ENCODE results near the gene CCDC6. TPM values are rescaled to one million over a fixed set of nuclear protein-coding genes. Genes with fewer than 3 reads are reported as not detected.

Gene CCDC6
- total and polyA plus RNA-seq, 2 of the 8 experiments (the other 6 are each of a cell fraction or from before 2014, with no cell fraction given) = 42.2 to 74.4 TPM

DNA sequence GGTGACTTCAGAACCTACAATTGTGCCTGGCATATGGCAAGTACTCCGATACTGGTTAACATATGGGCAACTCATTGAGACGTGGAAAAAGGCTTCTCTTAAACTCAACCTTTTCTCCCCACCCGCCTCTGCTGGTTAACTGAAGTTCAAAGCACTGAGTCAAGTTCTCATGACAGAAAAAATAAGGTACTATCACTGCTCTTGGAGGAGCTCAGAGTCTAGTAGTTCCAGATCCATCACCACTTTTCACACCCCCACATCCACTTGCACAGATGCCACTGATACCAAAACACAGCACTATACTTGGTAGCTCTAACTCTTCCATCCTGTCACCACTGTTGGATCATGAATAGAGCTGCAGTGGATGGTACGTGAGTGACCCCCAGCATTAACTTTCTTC lies 36.2 kb downstream of the CCDC6 start:
- Histone ChIP-seq H3K23me2 (ENCODE audit: low read depth, low read length) (no peaks in the 10 kb centered on the region; the same call in 1 of the 2 replicates), H3K27me3 (replicated peaks in 1 of 4; ENCODE audit: control insufficient read depth in 3 of 4, extremely low read depth in 1 of 4, insufficient read depth in 3 of 4, low read length in 3 of 4) (no peaks in the 10 kb centered on the region), H4K91ac (replicated peaks; ENCODE audit: insufficient read length, low read length) (no peak overlapping the region), H4K5ac (ENCODE audit: insufficient read length, low read depth, low read length) (no peak overlapping the region), H2BK5ac (ENCODE audit: low read depth, low read length) (no peak overlapping the region), H3K79me2 (ENCODE audit: control insufficient read depth in 1 of 2, insufficient read depth in 2 of 2, low read length in 2 of 2) (peaks cover 46 to 100% of the 10 kb centered on the region in 2 experiments; a peak in 3 of 4 replicates), H3K9ac (replicated peaks in 1 of 4; ENCODE audit: extremely low read depth in 1 of 4, low read depth in 3 of 4, low read length in 3 of 4) (no peak overlapping the region), H3K4me1 (replicated peaks in 1 of 4; ENCODE audit: control insufficient read depth in 3 of 4, insufficient read depth in 4 of 4, low read length in 3 of 4) (peaks cover 0 to 31% (median 18%) of the 10 kb centered on the region in 4 experiments; a peak in 4 of 7 replicates), H3K4me2 (ENCODE audit: insufficient read depth in 1 of 2, low read depth in 2 of 2, low read length in 2 of 2) (no peak overlapping the region), H3K18ac (ENCODE audit: extremely low read depth, low read length) (no peak overlapping the region), H2BK12ac (ENCODE audit: low read depth, low read length) (no peak overlapping the region), H4K20me1 (replicated peaks in 1 of 2; ENCODE audit: control insufficient read depth in 1 of 2, insufficient read depth in 2 of 2, low read length in 2 of 2) (peaks cover 18 to 36% of the 10 kb centered on the region in 2 experiments), H2AFZ (ENCODE audit: low read length) (no peak overlapping the region), H2BK120ac (replicated peaks; ENCODE audit: low read depth, low read length) (no peak overlapping the region), H3K36me3 (ENCODE audit: control insufficient read depth in 2 of 4, insufficient read depth in 4 of 4, low read length in 3 of 4) (no peaks in the 10 kb centered on the region), H3K56ac (replicated peaks; ENCODE audit: insufficient read length, low read depth, low read length) (no peak overlapping the region), H3K27ac (ENCODE audit: low read depth, low read length) (no peak overlapping the region), H3K14ac (ENCODE audit: insufficient read length) (no peak overlapping the region), H2BK15ac (ENCODE audit: low read length) (no peak overlapping the region), H2AK5ac (ENCODE audit: low read depth, low read length) (no peak overlapping the region), H2BK20ac (ENCODE audit: low read length) (no peak overlapping the region), H3K23ac (ENCODE audit: insufficient read length) (no peak overlapping the region), H3K9me3 (ENCODE audit: insufficient read depth in 2 of 2, low read depth in 1 of 2, low read length in 1 of 2) (no peaks in the 10 kb centered on the region), H3K79me1 (ENCODE audit: low read depth, low read length) (peaks cover 6% of the 10 kb centered on the region), H4K8ac (ENCODE audit: extremely low read depth, insufficient read depth, low read length) (no peak overlapping the region), H3K4me3 (ENCODE audit: extremely low read depth in 1 of 4, insufficient read depth in 2 of 4, low read depth in 3 of 4, low read length in 4 of 4) (no peak overlapping the region), H3K4ac (replicated peaks; ENCODE audit: insufficient read length, low read depth, low read length) (no peak overlapping the region)
- no peak for FAIRE-seq
- ChIA-PET CTCF (ENCODE audit: partially characterized antibody) (interaction anchor here (0.6 to 2.0 kb wide), 7 partner anchors 24 to 117 kb away, joined by 3 to 11 read pairs (median 3); no protein-coding TSS in a partner anchor), POLR2A (ENCODE audit: partially characterized antibody) (interaction anchor here (1.3 to 1.6 kb wide), 4 partner anchors 10 to 160 kb away, joined by 3 to 4 read pairs (median 4); no protein-coding TSS in a partner anchor)
- WGBS, 2 experiments (ENCODE audit: extremely low coverage in 1 of 2, insufficient coverage in 1 of 2, insufficient read length in 1 of 2, insufficient replicate concordance in 2 of 2, low coverage in 1 of 2, low lambda C conversion rate in 2 of 2, missing lambda C conversion rate in 1 of 2) = 85% methylated on average over 4 of the region's 4 CpGs; no CpG with 5 or more reads in 1 of the 2 experiments
- no peak for DNase-seq (ENCODE audit: low read depth in 1 of 2, low spot score in 2 of 2)
- TF ChIP-seq HDAC2 (IDR thresholded peaks at IDR 0.05; ENCODE audit: borderline replicate concordance in 1 of 2, low read depth in 2 of 2, low read length in 2 of 2) = no peak
- no peak for TF ChIP-seq BCL11A (IDR thresholded peaks at IDR 0.05; ENCODE audit: low read depth in 2 of 2, low read length in 2 of 2)
- TF ChIP-seq KDM4A (IDR thresholded peaks at IDR 0.05; ENCODE audit: low read depth, low read length, severe bottlenecking) = no peak

All from H1 (cell line).